IPS-18c (cell line): ENCODE measurements around the gene C6orf163.
"Not testable (repeated sequence)": the region's sequence is repeated elsewhere in the genome, so short reads cannot be mapped to it uniquely, and the experiment has no call there.

ENCODE experiments used
- H3K4me3 ChIP-seq: 2 replicates; pipeline ENCODE4 v1.7.0; 2013; ENCODE audit warnings: low read depth, mild to moderate bottlenecking, low read length, moderate library complexity; ENCODE audit not compliant: insufficient read depth
- H3K9me3 ChIP-seq: one replicate; pipeline ENCODE4 v1.6.1; 2013; ENCODE audit warnings: mild to moderate bottlenecking, low read length, moderate library complexity; ENCODE audit not compliant: control insufficient read depth, insufficient read depth

Gene C6orf163

GRCh38 chr6:87344731-87345130 lies at the start of gene C6orf163:
C6orf163 (plus strand) TSS chr6:87344813; CDS start chr6:87345100, 287 bp downstream.
- Histone ChIP-seq H3K4me3 (no peak within 1 kb of the TSS), H3K9me3 (no peaks in the 10 kb centered on the region)

GRCh38 chr6:87297119-87297518 lies 47.5 kb upstream of the C6orf163 start:
- peaks cover 2% of the 10 kb centered on the region for H3K9me3 ChIP-seq
- H3K4me3 ChIP-seq, result no peak overlapping the region

- not testable (repeated sequence) for H3K4me3 ChIP-seq
These were observed 43.3 kb upstream of the C6orf163 start for GRCh38 chr6:87301277-87301676.

GRCh38 chr6:87308970-87309369 lies 35.6 kb upstream of the C6orf163 start:
- H3K9me3 ChIP-seq, result peaks cover 2% of the 10 kb centered on the region
- no peak overlapping the region for H3K4me3 ChIP-seq

More at GRCh38 chr6:87301277-87301676, 43.3 kb upstream of the C6orf163 start:
- not testable (repeated sequence) for H3K9me3 ChIP-seq

GRCh38 chr6:87312860-87313259 lies 31.8 kb upstream of the C6orf163 start:
- Histone ChIP-seq H3K4me3 (no peak overlapping the region), H3K9me3 (no peaks in the 10 kb centered on the region)

- Histone ChIP-seq H3K4me3 (no peak overlapping the region), H3K9me3 (no peaks in the 10 kb centered on the region)
These were observed 29.5 kb upstream of the C6orf163 start for GRCh38 chr6:87315071-87315470.

- Histone ChIP-seq H3K4me3 (no peak overlapping the region), H3K9me3 (no peaks in the 10 kb centered on the region)
These were observed 25.2 kb upstream of the C6orf163 start for GRCh38 chr6:87319271-87319987.

GRCh38 chr6:87322304-87323212 lies 22.1 kb upstream of the C6orf163 start, which contains the start of gene SMIM8:
SMIM8 (plus strand) TSS chr6:87322588; CDS start chr6:87337032, 14,444 bp downstream.
- Histone ChIP-seq H3K4me3 (peak within 1 kb of the TSS; percentile 97), H3K9me3 (no peaks in the 10 kb centered on the region)

- not testable (repeated sequence) for H3K4me3 ChIP-seq, H3K9me3 ChIP-seq
These were observed 20.7 kb upstream of the C6orf163 start for GRCh38 chr6:87323880-87324279.

GRCh38 chr6:87330961-87331360 lies 13.7 kb upstream of the C6orf163 start:
- Histone ChIP-seq H3K4me3 (no peak overlapping the region), H3K9me3 (no peaks in the 10 kb centered on the region)

- H3K4me3 ChIP-seq, result no peak overlapping the region
- no peaks in the 10 kb centered on the region for H3K9me3 ChIP-seq
These were observed 11.6 kb upstream of the C6orf163 start for GRCh38 chr6:87333033-87333432.

- Histone ChIP-seq H3K4me3 (no peak overlapping the region), H3K9me3 (no peaks in the 10 kb centered on the region)
These were observed 10.9 kb upstream of the C6orf163 start for GRCh38 chr6:87333591-87334181.

GRCh38 chr6:87334683-87335082 lies 9.9 kb upstream of the C6orf163 start:
- Histone ChIP-seq H3K4me3 (no peak overlapping the region), H3K9me3 (no peaks in the 10 kb centered on the region)

- Histone ChIP-seq H3K9me3 (no peaks in the 10 kb centered on the region), H3K4me3 (no peak overlapping the region)
These were observed 8.2 kb upstream of the C6orf163 start for GRCh38 chr6:87336367-87336766.

GRCh38 chr6:87340230-87340629 lies 4.4 kb upstream of the C6orf163 start:
- no peaks in the 10 kb centered on the region for H3K9me3 ChIP-seq
- H3K4me3 ChIP-seq, result no peak overlapping the region

GRCh38 chr6:87341158-87341557 lies 3.5 kb upstream of the C6orf163 start:
- no peak overlapping the region for H3K4me3 ChIP-seq
- no peaks in the 10 kb centered on the region for H3K9me3 ChIP-seq

- H3K9me3 ChIP-seq, result no peaks in the 10 kb centered on the region
- no peak overlapping the region for H3K4me3 ChIP-seq
These were observed 2.7 kb upstream of the C6orf163 start for GRCh38 chr6:87341899-87342298.

GRCh38 chr6:87342829-87343228 lies 1.8 kb upstream of the C6orf163 start:
- no peak overlapping the region for H3K4me3 ChIP-seq
- no peaks in the 10 kb centered on the region for H3K9me3 ChIP-seq
